ENCODE results near the gene SYT7. TPM values are rescaled to one million over a fixed set of nuclear protein-coding genes. Genes with fewer than 3 reads are reported as not detected.

Gene SYT7
- total RNA-seq, 4 donors from 2014 or later: 5.2 to 12.6 (median 8.8) TPM

- H3K27me3 ChIP-seq: no peaks in the 10 kb centered on the region
- 77 to 78% methylated on average over 7 of the region's 7 CpGs for WGBS, 2 donors
- no peaks in the 10 kb centered on the region for H3K9me3 ChIP-seq
- no peak overlapping the region for H3K4me3 ChIP-seq (replicated peaks in 1 of 3)
- no peaks in the 10 kb centered on the region for H3K36me3 ChIP-seq
- no peak for DNase-seq
- peaks cover 17 to 28% of the 10 kb centered on the region in 2 donors for H3K4me1 ChIP-seq
- TF ChIP-seq POLR2A (IDR thresholded peaks at IDR 0.05) (no peak), CTCF (IDR thresholded peaks at IDR 0.05) (no peak)
- intact Hi-C loops (cut with DNase I): no loop called here
- no peak overlapping the region for H3K27ac ChIP-seq
Measured at GRCh38 chr11:61592176-61592575, 11.3 kb upstream of the SYT7 start.

- intact Hi-C loops (cut with DNase I): no loop called here
- no peaks in the 10 kb centered on the region for H3K36me3 ChIP-seq
- peaks cover 22 to 31% of the 10 kb centered on the region in 2 donors for H3K4me1 ChIP-seq
- H3K4me3 ChIP-seq (replicated peaks in 1 of 3): no peak overlapping the region
- no peaks in the 10 kb centered on the region for H3K27me3 ChIP-seq
- TF ChIP-seq CTCF (IDR thresholded peaks at IDR 0.05) (no peak), POLR2A (IDR thresholded peaks at IDR 0.05) (no peak)
- WGBS, 2 donors: 98 to 100% methylated on average over 5 of the region's 5 CpGs
- DNase-seq: no peak
- H3K9me3 ChIP-seq: no peaks in the 10 kb centered on the region
- no peak overlapping the region for H3K27ac ChIP-seq
Measured at GRCh38 chr11:61589961-61590360, 9.1 kb upstream of the SYT7 start.

- Histone ChIP-seq H3K27ac (peak overlapping the region in 2 of 3 donors; percentile 53 to 66), H3K9me3 (no peaks in the 10 kb centered on the region), H3K4me3 (replicated peaks in 1 of 3) (peak overlapping the region in 1 of 3 donors; percentile 42), H3K36me3 (no peaks in the 10 kb centered on the region), H3K4me1 (peaks cover 22 to 24% of the 10 kb centered on the region in 2 donors), H3K27me3 (no peaks in the 10 kb centered on the region)
- TF ChIP-seq CTCF (IDR thresholded peaks at IDR 0.05): no peak
- no peak for TF ChIP-seq POLR2A (IDR thresholded peaks at IDR 0.05)
- intact Hi-C loops (cut with DNase I): no loop called here
- 36 to 42% methylated on average over 10 of the region's 10 CpGs for WGBS, 2 donors
- peak; percentile 58 to 60 for DNase-seq
Measured at GRCh38 chr11:61588728-61589191, 7.9 kb upstream of the SYT7 start.

GRCh38 chr11:61587951-61588727 lies 7.3 kb upstream of the SYT7 start:
- WGBS, 2 donors: 6 to 11% methylated on average over 6 to 22 of the region's 30 CpGs
- intact Hi-C loops (cut with DNase I): no loop called here

More at GRCh38 chr11:61587951-61588727, 7.3 kb upstream of the SYT7 start:
- H3K27me3 ChIP-seq: no peaks in the 10 kb centered on the region
- peak in 2 of 6 experiments; percentile 2 to 17 for TF ChIP-seq CTCF (IDR thresholded peaks at IDR 0.05)
- peak in 1 of 2 donors; percentile 24 for TF ChIP-seq POLR2A (IDR thresholded peaks at IDR 0.05)
- H3K4me3 ChIP-seq (replicated peaks in 1 of 3): peak overlapping the region in 2 of 3 donors; percentile 28 to 42
- peak; percentile 55 to 56 for DNase-seq
- H3K36me3 ChIP-seq: no peaks in the 10 kb centered on the region
- no peaks in the 10 kb centered on the region for H3K9me3 ChIP-seq
- peak overlapping the region in 2 of 3 donors; percentile 53 to 66 for H3K27ac ChIP-seq
- H3K4me1 ChIP-seq: peaks cover 22 to 24% of the 10 kb centered on the region in 2 donors

Measured in thyroid gland (tissue), 4 donors.